Activated T-helper 2 cell treated with anti-CD3 and anti-CD28 coated beads, Interferon-gamma antibody, Interleukin-2, Interleukin-4, amounts not matched to agents 10 μg/mL and 5 μg/mL and 100 μg/mL, durations not matched to agents 14 hours and 24 hours and 36 hours (primary cell): ENCODE results near the gene CIAPIN1. TPM values are rescaled to one million over a fixed set of nuclear protein-coding genes. Genes with fewer than 3 reads are reported as not detected.

ENCODE experiments used
- total RNA-seq: library from RNA; stranded (reverse); gene quantifications from 2 replicates; pipeline ENCODE4 v1.2.3, GENCODE V29; 2022

CIAPIN1 gene
- total RNA-seq, 1 donor from 2014 or later = 73.1 TPM

Other genes starting within 250 kb of the CIAPIN1 start
- gene ARL2BP, start 202.1 kb downstream of the CIAPIN1 start, total RNA-seq = 28.1 and 31.2 TPM in 2 replicates
- gene PLLP, start 162.7 kb downstream of the CIAPIN1 start, total RNA-seq = 0.30 and 0.34 TPM in 2 replicates
- gene CCL22, start 88.6 kb downstream of the CIAPIN1 start, total RNA-seq = 32.5 and 34.3 TPM in 2 replicates
- gene CX3CL1, start 74.9 kb downstream of the CIAPIN1 start, total RNA-seq = not detected in 2 replicates
- gene CCL17, start 42.6 kb downstream of the CIAPIN1 start, total RNA-seq = 0.37 and 1.3 TPM in 2 replicates
- 47.4 and 48.3 TPM in 2 replicates for gene COQ9, start 94 bp upstream of the CIAPIN1 start, total RNA-seq
- gene POLR2C, start 15.3 kb upstream of the CIAPIN1 start, total RNA-seq = 73.6 and 75.6 TPM in 2 replicates
- 5.7 and 6.6 TPM in 2 replicates for gene DOK4, start 39.1 kb upstream of the CIAPIN1 start, total RNA-seq
- gene CCDC102A, start 89.2 kb upstream of the CIAPIN1 start, total RNA-seq = 6.3 and 6.8 TPM in 2 replicates
- 2.1 and 2.8 TPM in 2 replicates for gene ADGRG5, start 95.3 kb upstream of the CIAPIN1 start, total RNA-seq
- 1.8 and 1.9 TPM in 2 replicates for gene ADGRG1, start 181.2 kb upstream of the CIAPIN1 start, total RNA-seq
- gene ADGRG3, start 220.9 kb upstream of the CIAPIN1 start, total RNA-seq = not detected in 2 replicates
- gene DRC7, start 247.4 kb upstream of the CIAPIN1 start, total RNA-seq = not detected in 2 replicates